Bronchial epithelial cell (primary cell): ENCODE measurements around the gene PSEN1. TPM values are rescaled to one million over a fixed set of nuclear protein-coding genes. Genes with fewer than 3 reads are reported as not detected.

ENCODE experiments used
- DNase-seq: peaks from one replicate; pipeline ENCODE4 v3.0.0-alpha.2; 2010; ENCODE audit warnings: low read depth
- FAIRE-seq: peaks from 2 replicates; lab custom pipeline; 2011; peaks lifted over from hg19 to GRCh38; lab: Jason Lieb, UNC
- H3K27me3 ChIP-seq: 2 replicates; pipeline ENCODE4 v1.5.1; 2011; ENCODE audit warnings: low read length; ENCODE audit not compliant: control insufficient read depth, insufficient read depth
- H3K36me3 ChIP-seq: 2 replicates; pipeline ENCODE4 v1.5.1; 2011; ENCODE audit warnings: low read length; ENCODE audit not compliant: control insufficient read depth, insufficient read depth
- H3K4me3 ChIP-seq: 2 replicates; pipeline ENCODE4 v1.5.1; 2011; ENCODE audit warnings: mild to moderate bottlenecking, low read depth, low read length, control low read depth
- CTCF ChIP-seq: IDR thresholded peaks from 2 replicates; pipeline ENCODE4 v1.5.1; 2011; ENCODE audit warnings: mild to moderate bottlenecking, moderate library complexity, low read length, control low read depth, inconsistent platforms; ENCODE audit not compliant: insufficient read depth, severe bottlenecking
- total RNA-seq: library from RNA; depleted of rRNA; stranded (reverse); fragments of >200 nt; gene quantifications from 2 replicates; pipeline ENCODE4 v1.2.1, GENCODE V29; 2014

The PSEN1 gene
- total RNA-seq, 1 donor from 2014 or later: 86.1 TPM

- TF ChIP-seq CTCF: no peak
- Histone ChIP-seq H3K27me3 (peaks cover 14% of the 10 kb centered on the region), H3K4me3 (peak within 1 kb of the TSS; percentile 35), H3K36me3 (no peaks in the 10 kb centered on the region)
- FAIRE-seq: no peak
- no peak for DNase-seq
Measured at GRCh38 chr14:73237219-73237785, 101.0 kb downstream of the PSEN1 start, which contains the start of gene PAPLN. Gene PAPLN (plus strand): TSS chr14:73237506. CDS start chr14:73239779, 2,273 bp downstream.

- peak overlapping the region; percentile 35 for H3K4me3 ChIP-seq
- no peak for FAIRE-seq
- no peak for DNase-seq
- peaks cover 12% of the 10 kb centered on the region for H3K27me3 ChIP-seq
- no peak for TF ChIP-seq CTCF
- H3K36me3 ChIP-seq: no peaks in the 10 kb centered on the region
Measured at GRCh38 chr14:73237786-73238423, 101.6 kb downstream of the PSEN1 start.

- TF ChIP-seq CTCF: no peak
- Histone ChIP-seq H3K27me3 (peaks cover 12% of the 10 kb centered on the region), H3K36me3 (no peaks in the 10 kb centered on the region), H3K4me3 (peak overlapping the region; percentile 35)
- DNase-seq: peak; percentile 80
- FAIRE-seq: no peak
Measured at GRCh38 chr14:73238424-73238852, 102.1 kb downstream of the PSEN1 start.

GRCh38 chr14:73238941-73239340, 102.6 kb downstream of the PSEN1 start:
- DNase-seq: no peak
- FAIRE-seq: no peak
- Histone ChIP-seq H3K4me3 (no peak overlapping the region), H3K36me3 (no peaks in the 10 kb centered on the region), H3K27me3 (peaks cover 12% of the 10 kb centered on the region)
- TF ChIP-seq CTCF: no peak

- H3K27me3 ChIP-seq: peaks cover 11% of the 10 kb centered on the region
- DNase-seq (no peak), FAIRE-seq (no peak)
- no peak for TF ChIP-seq CTCF
- H3K4me3 ChIP-seq: peak overlapping the region; percentile 9
- H3K36me3 ChIP-seq: no peaks in the 10 kb centered on the region
Measured at GRCh38 chr14:73239393-73240241, 103.3 kb downstream of the PSEN1 start.
